Type B pancreatic cell (in vitro differentiated cells): ENCODE data around the gene U2AF2. TPM values are rescaled to one million over a fixed set of nuclear protein-coding genes. Genes with fewer than 3 reads are reported as not detected.

ENCODE experiments used
- DNase-seq: peaks from one replicate; pipeline ENCODE4 v3.0.0; 2021; ENCODE audit warnings: mixed read lengths; ENCODE audit not compliant: unreplicated experiment; ENCODE audit errors: extremely low spot score
- H3K27ac Mint-ChIP-seq: 2 replicates; pipeline ENCODE4 v1.8.0; 2021; ENCODE audit warnings: mild to moderate bottlenecking, mixed read lengths
- H3K27me3 Mint-ChIP-seq: 2 replicates; pipeline ENCODE4 v1.8.0; 2021; ENCODE audit warnings: mixed read lengths
- H3K36me3 Mint-ChIP-seq: 2 replicates; pipeline ENCODE4 v1.8.0; 2021; ENCODE audit warnings: mixed read lengths
- H3K4me1 Mint-ChIP-seq: one replicate; pipeline ENCODE4 v1.8.0; 2021; ENCODE audit warnings: mixed read lengths; ENCODE audit not compliant: unreplicated experiment
- H3K4me3 Mint-ChIP-seq: 2 replicates; pipeline ENCODE4 v1.8.0; 2021; ENCODE audit warnings: mild to moderate bottlenecking, mixed read lengths
- H3K9me3 Mint-ChIP-seq: 2 replicates; pipeline ENCODE4 v1.8.0; 2021; ENCODE audit warnings: mixed read lengths
- CTCF ChIP-seq: fragments of 200-600 bp; sonication (generic); conservative IDR thresholded peaks from 2 replicates; pipeline ENCODE4 v1.5.0; 2021; ENCODE audit warnings: antibody characterized with exemption, mild to moderate bottlenecking
- total RNA-seq: library from RNA; stranded (reverse); gene quantifications from 2 replicates; pipeline ENCODE4 v1.2.1, GENCODE V29; 2021; ENCODE audit warnings: low replicate concordance

The U2AF2 gene
- total RNA-seq, 1 donor from 2014 or later = 232 TPM

DNA sequence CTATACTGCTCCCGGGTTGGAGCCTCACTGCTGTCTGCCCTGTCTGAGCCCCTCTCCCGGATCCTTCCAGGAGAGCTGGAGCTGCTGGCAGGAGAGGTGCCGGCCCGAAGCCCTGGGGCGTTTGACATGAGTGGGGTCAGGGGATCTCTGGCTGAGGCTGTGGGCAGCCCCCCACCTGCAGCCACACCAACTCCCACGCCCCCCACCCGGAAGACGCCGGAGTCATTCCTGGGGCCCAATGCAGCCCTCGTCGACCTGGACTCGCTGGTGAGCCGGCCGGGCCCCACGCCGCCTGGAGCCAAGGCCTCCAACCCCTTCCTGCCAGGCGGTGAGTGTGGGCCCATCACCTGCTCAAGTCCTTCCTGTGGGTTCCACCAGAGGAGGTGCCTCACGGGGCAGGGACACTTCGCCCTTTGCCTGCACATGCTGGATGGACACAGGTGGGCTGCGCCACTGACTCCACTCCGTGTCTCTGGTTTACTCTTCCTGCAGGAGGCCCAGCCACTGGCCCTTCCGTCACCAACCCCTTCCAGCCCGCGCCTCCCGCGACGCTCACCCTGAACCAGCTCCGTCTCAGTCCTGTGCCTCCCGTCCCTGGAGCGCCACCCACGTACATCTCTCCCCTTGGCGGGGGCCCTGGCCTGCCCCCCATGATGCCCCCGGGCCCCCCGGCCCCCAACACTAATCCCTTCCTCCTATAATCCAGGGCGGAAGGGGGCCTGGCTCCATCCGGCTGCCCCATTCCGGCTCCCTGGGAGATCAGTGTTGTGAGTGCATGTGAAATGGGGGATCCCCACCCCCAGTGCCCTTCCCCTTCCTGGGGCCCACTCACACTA, 40.0 kb downstream of the U2AF2 start:
- TF ChIP-seq CTCF = no peak
- Mint-ChIP-seq H3K9me3 (no peaks in the 10 kb centered on the region), H3K27ac (no peak overlapping the region), H3K4me1 (no peaks in the 10 kb centered on the region), H3K4me3 (no peak overlapping the region), H3K27me3 (no peaks in the 10 kb centered on the region), H3K36me3 (peaks cover 5% of the 10 kb centered on the region)
- DNase-seq = no peak

GRCh38 chr19:55695511-55696290, 40.9 kb downstream of the U2AF2 start:
- Mint-ChIP-seq H3K27ac (no peak overlapping the region), H3K4me3 (no peak overlapping the region), H3K4me1 (no peaks in the 10 kb centered on the region), H3K9me3 (no peaks in the 10 kb centered on the region), H3K27me3 (no peaks in the 10 kb centered on the region), H3K36me3 (peaks cover 9% of the 10 kb centered on the region)
- no peak for TF ChIP-seq CTCF
- DNase-seq = no peak

GRCh38 chr19:55696301-55697068, 41.6 kb downstream of the U2AF2 start:
- no peak for TF ChIP-seq CTCF
- Mint-ChIP-seq H3K4me3 (no peak overlapping the region), H3K9me3 (no peaks in the 10 kb centered on the region), H3K27me3 (no peaks in the 10 kb centered on the region), H3K36me3 (peaks cover 11% of the 10 kb centered on the region), H3K27ac (no peak overlapping the region), H3K4me1 (no peaks in the 10 kb centered on the region)
- no peak for DNase-seq

GRCh38 chr19:55697069-55697440, 42.2 kb downstream of the U2AF2 start:
- no peak for DNase-seq
- H3K36me3 Mint-ChIP-seq = peaks cover 12% of the 10 kb centered on the region
- H3K27me3 Mint-ChIP-seq = no peaks in the 10 kb centered on the region
- H3K4me3 Mint-ChIP-seq = no peak overlapping the region
- H3K27ac Mint-ChIP-seq = no peak overlapping the region
- H3K9me3 Mint-ChIP-seq = no peaks in the 10 kb centered on the region
- H3K4me1 Mint-ChIP-seq = no peaks in the 10 kb centered on the region
- no peak for TF ChIP-seq CTCF

GRCh38 chr19:55697698-55698097, 42.9 kb downstream of the U2AF2 start:
- peaks cover 17% of the 10 kb centered on the region for H3K36me3 Mint-ChIP-seq
- no peak overlapping the region for H3K4me3 Mint-ChIP-seq
- H3K27me3 Mint-ChIP-seq = no peaks in the 10 kb centered on the region
- no peak for TF ChIP-seq CTCF
- H3K27ac Mint-ChIP-seq = no peak overlapping the region
- no peaks in the 10 kb centered on the region for H3K4me1 Mint-ChIP-seq
- H3K9me3 Mint-ChIP-seq = no peaks in the 10 kb centered on the region
- DNase-seq = no peak
